ENCODE measurements around the gene TNRC18. TPM values are rescaled to one million over a fixed set of nuclear protein-coding genes. Genes with fewer than 3 reads are reported as not detected.

TNRC18 gene
- polyA plus RNA-seq, 1 of the 3 experiments (the other 2 are of a cell fraction), result 34.4 TPM

DNA sequence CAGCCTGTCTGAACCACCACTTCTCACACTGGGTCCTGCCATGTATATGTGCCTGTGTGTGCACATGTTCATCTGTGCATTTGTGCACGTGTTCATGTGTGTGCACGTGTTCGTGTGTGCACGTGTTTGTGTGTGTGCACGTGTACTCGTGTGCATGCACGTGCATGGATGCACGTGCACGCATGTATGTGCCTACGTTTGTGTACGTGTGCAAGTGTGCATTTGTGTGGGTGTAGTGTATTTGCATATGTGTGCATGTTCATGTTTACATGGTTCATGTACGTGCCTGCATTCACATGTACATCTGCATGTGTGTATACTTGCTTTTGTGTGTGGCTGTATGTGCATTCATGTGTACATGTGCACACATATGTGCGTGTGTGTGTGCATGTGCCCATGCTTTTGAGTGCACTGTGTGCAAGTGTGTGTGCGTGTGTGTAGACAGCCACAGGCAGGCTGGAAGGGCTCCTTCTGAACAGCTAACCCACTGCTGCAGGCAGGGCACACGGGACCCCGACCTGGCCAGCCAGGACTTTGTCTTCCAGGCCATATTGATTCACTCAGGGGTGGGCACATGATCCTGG lies 112.7 kb downstream of the TNRC18 start:
- Histone ChIP-seq H3K4me2 (no peak overlapping the region), H3K4me3 (ENCODE audit: low read depth in 2 of 2, low read length in 1 of 2) (no peak overlapping the region), H4K20me1 (ENCODE audit: insufficient read depth) (no peaks in the 10 kb centered on the region; the same call in 1 of the 2 replicates), H2AFZ (ENCODE audit: low read depth) (no peak overlapping the region), H3K9me2 (no peaks in the 10 kb centered on the region), H3K9me3 (no peaks in the 10 kb centered on the region), H3K27me3 (ENCODE audit: insufficient read depth) (no peaks in the 10 kb centered on the region), H3K4me1 (ENCODE audit: control insufficient read depth in 1 of 2, insufficient read depth in 2 of 2, low read depth in 1 of 2, low read length in 1 of 2) (no peaks in the 10 kb centered on the region), H3F3A (replicated peaks; ENCODE audit: insufficient read depth) (peaks cover 14% of the 10 kb centered on the region), H3K27ac (ENCODE audit: low read depth in 2 of 2, low read length in 1 of 2) (no peak overlapping the region), H3K9ac (no peak overlapping the region), H3K36me3 (replicated peaks in 1 of 2; ENCODE audit: control insufficient read depth in 1 of 2, insufficient read depth in 2 of 2, low read length in 1 of 2) (peaks cover 42 to 49% of the 10 kb centered on the region in 2 experiments), H3K79me2 (ENCODE audit: insufficient read depth) (no peaks in the 10 kb centered on the region)
- DNase-seq, result no peak
- ChIA-PET POLR2A (no interaction called here), CTCF (interaction anchor here (1.7 kb wide), 1 partner anchor 70 kb away, joined by 5 read pairs; no protein-coding TSS in a partner anchor)
- TF ChIP-seq RXRA (IDR thresholded peaks at IDR 0.05; ENCODE audit: borderline replicate concordance, low read depth) (no peak), TEAD4 (IDR thresholded peaks at IDR 0.05; ENCODE audit: borderline replicate concordance, insufficient read depth) (no peak), RCOR1 (IDR thresholded peaks at IDR 0.05; ENCODE audit: low read length) (no peak), RFX5 (IDR thresholded peaks at IDR 0.05; ENCODE audit: low read length) (no peak), JUND (IDR thresholded peaks at IDR 0.05) (no peak), MXI1 (IDR thresholded peaks at IDR 0.05; ENCODE audit: low read depth, low read length) (no peak)
- TF ChIP-seq, protein P1, sequence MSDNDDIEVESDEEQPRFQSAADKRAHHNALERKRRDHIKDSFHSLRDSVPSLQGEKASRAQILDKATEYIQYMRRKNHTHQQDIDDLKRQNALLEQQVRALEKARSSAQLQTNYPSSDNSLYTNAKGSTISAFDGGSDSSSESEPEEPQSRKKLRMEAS (IDR thresholded peaks at IDR 0.05; ENCODE audit: low read depth), result no peak
- TF ChIP-seq, protein P2, sequence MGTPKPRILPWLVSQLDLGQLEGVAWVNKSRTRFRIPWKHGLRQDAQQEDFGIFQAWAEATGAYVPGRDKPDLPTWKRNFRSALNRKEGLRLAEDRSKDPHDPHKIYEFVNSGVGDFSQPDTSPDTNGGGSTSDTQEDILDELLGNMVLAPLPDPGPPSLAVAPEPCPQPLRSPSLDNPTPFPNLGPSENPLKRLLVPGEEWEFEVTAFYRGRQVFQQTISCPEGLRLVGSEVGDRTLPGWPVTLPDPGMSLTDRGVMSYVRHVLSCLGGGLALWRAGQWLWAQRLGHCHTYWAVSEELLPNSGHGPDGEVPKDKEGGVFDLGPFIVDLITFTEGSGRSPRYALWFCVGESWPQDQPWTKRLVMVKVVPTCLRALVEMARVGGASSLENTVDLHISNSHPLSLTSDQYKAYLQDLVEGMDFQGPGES (IDR thresholded peaks at IDR 0.05; ENCODE audit: low read depth, low read length), result no peak
- TF ChIP-seq, protein P3, sequence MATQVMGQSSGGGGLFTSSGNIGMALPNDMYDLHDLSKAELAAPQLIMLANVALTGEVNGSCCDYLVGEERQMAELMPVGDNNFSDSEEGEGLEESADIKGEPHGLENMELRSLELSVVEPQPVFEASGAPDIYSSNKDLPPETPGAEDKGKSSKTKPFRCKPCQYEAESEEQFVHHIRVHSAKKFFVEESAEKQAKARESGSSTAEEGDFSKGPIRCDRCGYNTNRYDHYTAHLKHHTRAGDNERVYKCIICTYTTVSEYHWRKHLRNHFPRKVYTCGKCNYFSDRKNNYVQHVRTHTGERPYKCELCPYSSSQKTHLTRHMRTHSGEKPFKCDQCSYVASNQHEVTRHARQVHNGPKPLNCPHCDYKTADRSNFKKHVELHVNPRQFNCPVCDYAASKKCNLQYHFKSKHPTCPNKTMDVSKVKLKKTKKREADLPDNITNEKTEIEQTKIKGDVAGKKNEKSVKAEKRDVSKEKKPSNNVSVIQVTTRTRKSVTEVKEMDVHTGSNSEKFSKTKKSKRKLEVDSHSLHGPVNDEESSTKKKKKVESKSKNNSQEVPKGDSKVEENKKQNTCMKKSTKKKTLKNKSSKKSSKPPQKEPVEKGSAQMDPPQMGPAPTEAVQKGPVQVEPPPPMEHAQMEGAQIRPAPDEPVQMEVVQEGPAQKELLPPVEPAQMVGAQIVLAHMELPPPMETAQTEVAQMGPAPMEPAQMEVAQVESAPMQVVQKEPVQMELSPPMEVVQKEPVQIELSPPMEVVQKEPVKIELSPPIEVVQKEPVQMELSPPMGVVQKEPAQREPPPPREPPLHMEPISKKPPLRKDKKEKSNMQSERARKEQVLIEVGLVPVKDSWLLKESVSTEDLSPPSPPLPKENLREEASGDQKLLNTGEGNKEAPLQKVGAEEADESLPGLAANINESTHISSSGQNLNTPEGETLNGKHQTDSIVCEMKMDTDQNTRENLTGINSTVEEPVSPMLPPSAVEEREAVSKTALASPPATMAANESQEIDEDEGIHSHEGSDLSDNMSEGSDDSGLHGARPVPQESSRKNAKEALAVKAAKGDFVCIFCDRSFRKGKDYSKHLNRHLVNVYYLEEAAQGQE (IDR thresholded peaks at IDR 0.05; ENCODE audit: low read depth, low read length), result no peak
- TF ChIP-seq, protein P4, sequence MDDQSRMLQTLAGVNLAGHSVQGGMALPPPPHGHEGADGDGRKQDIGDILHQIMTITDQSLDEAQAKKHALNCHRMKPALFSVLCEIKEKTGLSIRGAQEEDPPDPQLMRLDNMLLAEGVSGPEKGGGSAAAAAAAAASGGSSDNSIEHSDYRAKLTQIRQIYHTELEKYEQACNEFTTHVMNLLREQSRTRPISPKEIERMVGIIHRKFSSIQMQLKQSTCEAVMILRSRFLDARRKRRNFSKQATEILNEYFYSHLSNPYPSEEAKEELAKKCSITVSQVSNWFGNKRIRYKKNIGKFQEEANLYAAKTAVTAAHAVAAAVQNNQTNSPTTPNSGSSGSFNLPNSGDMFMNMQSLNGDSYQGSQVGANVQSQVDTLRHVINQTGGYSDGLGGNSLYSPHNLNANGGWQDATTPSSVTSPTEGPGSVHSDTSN (IDR thresholded peaks at IDR 0.05), result no peak
- WGBS (ENCODE audit: low lambda C conversion rate), result 96% methylated on average over 16 of the region's 16 CpGs

DNA sequence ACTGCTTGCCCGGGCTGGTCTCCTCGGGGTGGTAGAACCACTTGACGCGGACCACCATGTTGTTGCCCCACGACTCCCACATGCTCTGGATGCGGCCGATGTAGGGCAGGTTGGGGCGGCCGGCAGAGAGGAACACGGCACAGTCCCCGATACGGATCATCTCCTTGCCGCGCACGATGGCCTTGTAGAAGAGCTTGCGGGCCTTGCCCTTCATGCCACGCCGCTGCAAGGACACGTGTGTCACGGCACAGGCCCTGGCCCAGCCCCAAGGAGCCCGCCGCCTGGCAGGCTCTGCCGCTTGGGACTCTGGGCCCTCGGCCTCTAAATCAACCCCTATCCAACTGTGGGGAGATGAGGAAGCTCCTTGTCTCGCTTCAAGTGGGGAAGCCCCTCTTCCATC lies 114.5 kb downstream of the TNRC18 start:
- Histone ChIP-seq H4K20me1 (ENCODE audit: insufficient read depth) (no peaks in the 10 kb centered on the region; the same call in 1 of the 2 replicates), H3K36me3 (replicated peaks in 1 of 2; ENCODE audit: control insufficient read depth in 1 of 2, insufficient read depth in 2 of 2, low read length in 1 of 2) (peaks cover 32 to 34% of the 10 kb centered on the region in 2 experiments), H2AFZ (ENCODE audit: low read depth) (no peak overlapping the region), H3K4me1 (ENCODE audit: control insufficient read depth in 1 of 2, insufficient read depth in 2 of 2, low read depth in 1 of 2, low read length in 1 of 2) (no peaks in the 10 kb centered on the region), H3K4me2 (no peak overlapping the region), H3K9me2 (no peaks in the 10 kb centered on the region), H3K27ac (ENCODE audit: low read depth in 2 of 2, low read length in 1 of 2) (no peak overlapping the region), H3K27me3 (ENCODE audit: insufficient read depth) (no peaks in the 10 kb centered on the region), H3K4me3 (ENCODE audit: low read depth in 2 of 2, low read length in 1 of 2) (no peak overlapping the region), H3K9ac (no peak overlapping the region), H3F3A (replicated peaks; ENCODE audit: insufficient read depth) (peaks cover 26% of the 10 kb centered on the region), H3K79me2 (ENCODE audit: insufficient read depth) (no peaks in the 10 kb centered on the region), H3K9me3 (no peaks in the 10 kb centered on the region)
- WGBS (ENCODE audit: low lambda C conversion rate), result 98% methylated on average over 13 of the region's 25 CpGs
- DNase-seq, result no peak
- no peak for TF ChIP-seq GABPA (IDR thresholded peaks at IDR 0.05; ENCODE audit: low read depth)
- TF ChIP-seq, protein P5, sequence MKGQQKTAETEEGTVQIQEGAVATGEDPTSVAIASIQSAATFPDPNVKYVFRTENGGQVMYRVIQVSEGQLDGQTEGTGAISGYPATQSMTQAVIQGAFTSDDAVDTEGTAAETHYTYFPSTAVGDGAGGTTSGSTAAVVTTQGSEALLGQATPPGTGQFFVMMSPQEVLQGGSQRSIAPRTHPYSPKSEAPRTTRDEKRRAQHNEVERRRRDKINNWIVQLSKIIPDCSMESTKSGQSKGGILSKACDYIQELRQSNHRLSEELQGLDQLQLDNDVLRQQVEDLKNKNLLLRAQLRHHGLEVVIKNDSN (IDR thresholded peaks at IDR 0.05; ENCODE audit: borderline replicate concordance, low read depth), result no peak
- TF ChIP-seq CHD2 (IDR thresholded peaks at IDR 0.05; ENCODE audit: low read length, partially characterized antibody), result no peak
- no peak for TF ChIP-seq FOXM1 (IDR thresholded peaks at IDR 0.05; ENCODE audit: low read depth)
- no peak for TF ChIP-seq RCOR1 (IDR thresholded peaks at IDR 0.05; ENCODE audit: low read length)
- POLR2A ChIA-PET, result no interaction called here
- CTCF ChIA-PET, result no interaction called here

Data from SK-N-SH (cell line).